T-helper 2 cell treated with Interferon-gamma antibody and Interleukin-4, amounts not matched to agents 5 μg/mL and 100 μg/mL, for 36 hours (primary cell): ENCODE results near the gene GZF1.

Experiments
- DNase-seq: peaks from one replicate; pipeline ENCODE4 v3.0.0; 2021; ENCODE audit warnings: low spot score
- H3K27ac Mint-ChIP-seq: one replicate; pipeline ENCODE4 v1.8.0; 2021; ENCODE audit warnings: mild to moderate bottlenecking, mixed read lengths
- H3K27me3 Mint-ChIP-seq: one replicate; pipeline ENCODE4 v1.8.0; 2021; ENCODE audit warnings: low read depth, mixed read lengths
- H3K36me3 Mint-ChIP-seq: one replicate; pipeline ENCODE4 v1.8.0; 2021; ENCODE audit warnings: low read depth, mixed read lengths
- H3K4me1 Mint-ChIP-seq: one replicate; pipeline ENCODE4 v1.8.0; 2021; ENCODE audit warnings: low read depth, mixed read lengths
- H3K4me3 Mint-ChIP-seq: one replicate; pipeline ENCODE4 v1.8.0; 2022; ENCODE audit warnings: mild to moderate bottlenecking, moderate library complexity, mixed read lengths
- H3K9me3 Mint-ChIP-seq: one replicate; pipeline ENCODE4 v1.8.0; 2021; ENCODE audit warnings: mixed read lengths

GZF1 gene

DNA sequence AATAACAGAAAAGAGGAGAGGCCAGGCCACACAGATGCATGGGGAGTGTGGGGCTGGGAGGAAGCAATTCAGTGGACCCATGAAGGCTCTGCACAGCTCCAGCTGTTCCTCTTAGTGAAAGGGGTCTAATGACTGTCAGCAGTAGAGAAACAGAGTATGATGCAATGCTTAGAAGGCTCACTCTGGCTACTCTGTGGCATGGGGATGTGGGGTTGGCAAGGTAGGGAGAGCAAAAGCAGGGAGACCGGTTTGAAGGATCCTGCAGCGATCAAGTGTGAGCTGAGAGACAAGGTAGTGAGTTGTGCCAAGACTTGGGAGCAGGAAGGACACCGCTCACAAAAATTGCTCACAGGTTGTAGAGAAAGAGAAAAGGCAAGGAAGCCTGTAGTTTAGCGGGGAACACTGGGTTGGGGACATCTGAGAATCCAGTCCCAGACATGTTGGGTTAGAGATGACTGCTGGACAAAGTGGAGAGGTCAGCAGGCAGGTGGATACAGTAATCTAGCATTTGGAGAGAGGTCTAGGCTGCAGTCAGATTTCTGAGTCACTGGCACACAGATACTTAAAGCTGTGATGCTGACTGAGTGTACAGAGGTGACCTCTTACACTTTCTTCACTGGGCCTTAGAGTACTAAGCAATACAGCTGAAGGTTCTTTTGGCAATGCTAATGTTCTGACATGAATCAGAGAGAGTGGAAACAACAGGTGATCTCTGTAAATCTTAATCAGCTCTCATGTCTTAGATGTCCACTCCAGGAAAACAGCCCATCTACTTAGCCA lies 32.2 kb downstream of the GZF1 start:
- Mint-ChIP-seq H3K9me3 (no peaks in the 10 kb centered on the region), H3K4me3 (no peak overlapping the region), H3K27me3 (no peaks in the 10 kb centered on the region), H3K27ac (peak overlapping the region; percentile 52), H3K4me1 (peaks cover 15% of the 10 kb centered on the region), H3K36me3 (peaks cover 41% of the 10 kb centered on the region)
- no peak for DNase-seq

DNA sequence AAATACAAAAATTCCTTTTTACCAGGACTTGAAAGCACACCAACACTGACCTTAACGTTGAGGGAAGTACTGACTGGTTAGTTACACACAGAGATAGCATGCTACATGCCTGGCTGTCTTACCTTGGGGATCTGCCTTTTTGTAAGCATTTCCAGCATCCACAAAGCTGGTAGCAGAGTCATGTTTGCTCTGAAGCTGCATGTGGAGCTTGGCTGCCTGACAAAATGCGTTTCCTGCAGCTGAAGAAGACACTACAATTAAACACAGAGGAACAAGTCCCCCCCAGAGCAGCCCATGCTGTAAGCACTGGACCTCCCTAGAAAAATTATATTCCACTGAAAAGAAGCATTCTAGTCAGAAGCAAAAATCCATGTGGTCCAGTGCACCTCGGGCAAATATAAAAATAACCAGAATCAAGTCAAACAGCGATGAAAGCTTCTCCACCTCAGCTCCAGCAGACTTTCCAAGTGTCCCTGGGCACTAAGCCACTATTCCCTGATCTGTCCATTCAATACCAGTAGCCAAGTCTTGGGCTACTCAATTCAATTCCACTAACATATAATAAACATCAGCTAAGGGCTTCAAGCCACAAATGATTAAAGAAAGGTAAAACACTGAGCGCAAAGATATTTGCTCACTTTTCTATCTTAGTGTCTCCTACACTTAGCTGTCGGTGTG lies 35.1 kb downstream of the GZF1 start:
- H3K4me3 Mint-ChIP-seq = no peak overlapping the region
- DNase-seq = no peak
- no peaks in the 10 kb centered on the region for H3K27me3 Mint-ChIP-seq
- H3K36me3 Mint-ChIP-seq = peaks cover 51% of the 10 kb centered on the region
- H3K9me3 Mint-ChIP-seq = no peaks in the 10 kb centered on the region
- no peak overlapping the region for H3K27ac Mint-ChIP-seq
- peaks cover 32% of the 10 kb centered on the region for H3K4me1 Mint-ChIP-seq

DNA sequence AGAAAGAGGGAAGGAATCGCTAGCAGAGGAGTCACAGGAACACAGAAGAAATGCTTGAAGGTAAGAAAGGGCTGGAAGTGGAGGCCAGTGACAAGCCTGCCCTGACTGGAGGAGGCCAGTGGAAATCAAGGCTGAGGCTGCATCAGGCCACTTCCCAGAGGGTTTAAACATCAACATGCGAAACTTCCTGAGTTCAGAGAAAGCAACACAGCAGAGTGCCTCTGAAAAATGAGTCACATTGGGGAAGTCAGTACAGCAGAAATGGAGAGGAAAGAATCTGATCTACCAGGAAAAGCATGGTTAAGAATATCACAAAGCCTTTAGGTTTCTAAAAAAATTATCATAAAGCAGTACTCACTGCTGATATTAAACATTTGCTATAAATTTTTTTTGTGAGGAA lies 36.0 kb downstream of the GZF1 start:
- H3K4me1 Mint-ChIP-seq = peaks cover 32% of the 10 kb centered on the region
- peak; percentile 19 for DNase-seq
- H3K27ac Mint-ChIP-seq = peak overlapping the region; percentile 73
- H3K9me3 Mint-ChIP-seq = no peaks in the 10 kb centered on the region
- no peaks in the 10 kb centered on the region for H3K27me3 Mint-ChIP-seq
- H3K4me3 Mint-ChIP-seq = peak overlapping the region; percentile 68
- H3K36me3 Mint-ChIP-seq = peaks cover 49% of the 10 kb centered on the region

DNA sequence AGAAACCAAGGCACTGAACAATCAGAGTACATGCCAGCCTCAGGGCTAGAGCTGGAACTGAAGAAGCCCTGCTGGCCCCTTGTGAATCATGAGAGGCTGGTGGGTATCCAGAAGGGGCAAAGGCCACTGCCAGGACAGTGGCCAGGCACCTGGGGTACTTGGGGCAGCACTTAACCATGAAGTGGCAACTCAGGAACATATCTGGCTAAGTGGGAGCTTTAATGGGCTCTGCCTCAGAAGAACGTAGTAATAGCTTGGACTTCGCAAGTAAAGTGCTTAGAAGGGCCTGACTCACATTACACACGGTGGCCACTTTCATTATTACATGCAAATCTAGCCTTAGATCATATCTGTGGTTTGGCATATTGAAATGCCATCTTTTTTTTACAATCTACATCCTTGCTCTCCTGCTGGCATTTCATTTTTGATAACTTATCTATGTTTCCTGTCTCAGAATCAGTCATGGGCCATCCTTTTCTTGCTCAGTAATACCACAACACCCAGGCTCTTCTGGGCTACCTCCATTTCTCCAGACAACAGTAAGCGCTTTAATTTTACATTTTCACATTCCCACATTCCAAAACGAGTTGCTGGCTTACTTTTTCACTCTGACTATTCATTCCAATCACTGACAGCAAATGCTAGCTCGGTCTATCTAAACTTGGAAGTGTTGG lies 37.7 kb downstream of the GZF1 start:
- H3K4me1 Mint-ChIP-seq = peaks cover 35% of the 10 kb centered on the region

DNA sequence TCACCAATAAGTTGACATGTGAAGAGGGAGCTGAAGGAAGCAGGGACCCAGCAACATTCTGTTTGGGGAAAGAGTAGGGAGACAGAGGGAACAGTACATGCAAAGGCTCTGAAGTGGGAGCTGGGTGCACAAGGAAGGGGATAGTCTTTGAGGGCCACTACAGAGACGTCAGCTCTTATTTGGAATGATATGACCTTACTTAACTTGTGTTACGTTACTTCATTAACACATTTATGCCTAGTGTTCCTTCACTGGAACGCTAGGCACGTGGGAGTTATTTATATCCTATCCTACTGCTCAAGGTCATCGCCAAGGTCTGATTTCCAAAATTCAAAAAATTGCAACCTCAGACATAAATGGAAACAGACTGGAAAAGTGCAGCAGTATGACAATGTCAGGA lies 39.1 kb downstream of the GZF1 start:
- Mint-ChIP-seq H3K27me3 (no peaks in the 10 kb centered on the region), H3K27ac (no peak overlapping the region)

More for the DNA sequence above, 37.7 kb downstream of the GZF1 start:
- peaks cover 36% of the 10 kb centered on the region for H3K36me3 Mint-ChIP-seq
- H3K27ac Mint-ChIP-seq = peak overlapping the region; percentile 52
- H3K9me3 Mint-ChIP-seq = no peaks in the 10 kb centered on the region
- DNase-seq = peak; percentile 57
- peak overlapping the region; percentile 60 for H3K4me3 Mint-ChIP-seq
- no peaks in the 10 kb centered on the region for H3K27me3 Mint-ChIP-seq

DNA sequence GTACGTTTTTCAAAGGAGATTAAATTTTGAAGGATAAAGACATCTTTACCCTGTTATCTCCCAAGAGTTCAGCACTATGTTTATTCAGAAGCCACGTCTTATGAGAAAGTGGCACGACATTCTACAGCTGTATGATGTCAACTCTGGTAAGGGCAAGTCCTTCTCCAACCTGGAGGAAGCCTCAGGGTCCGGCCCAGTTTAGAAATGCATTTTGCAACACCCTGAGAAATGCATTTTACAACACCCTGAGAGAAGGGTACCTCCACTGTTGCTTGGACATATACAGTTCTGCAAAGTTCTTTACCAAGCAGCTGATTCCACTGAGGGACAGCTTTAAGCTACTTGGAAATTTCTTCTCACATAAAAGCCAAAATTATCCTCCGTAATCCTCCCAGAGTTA lies 41.8 kb downstream of the GZF1 start:
- H3K4me3 Mint-ChIP-seq = no peak overlapping the region
- no peak for DNase-seq
- peaks cover 21% of the 10 kb centered on the region for H3K36me3 Mint-ChIP-seq
- H3K27me3 Mint-ChIP-seq = no peaks in the 10 kb centered on the region
- H3K9me3 Mint-ChIP-seq = no peaks in the 10 kb centered on the region
- peaks cover 38% of the 10 kb centered on the region for H3K4me1 Mint-ChIP-seq
- no peak overlapping the region for H3K27ac Mint-ChIP-seq

More for the DNA sequence above, 39.1 kb downstream of the GZF1 start:
- Mint-ChIP-seq H3K9me3 (no peaks in the 10 kb centered on the region), H3K36me3 (peaks cover 31% of the 10 kb centered on the region), H3K4me3 (no peak overlapping the region), H3K4me1 (peaks cover 35% of the 10 kb centered on the region)
- DNase-seq = no peak

DNA sequence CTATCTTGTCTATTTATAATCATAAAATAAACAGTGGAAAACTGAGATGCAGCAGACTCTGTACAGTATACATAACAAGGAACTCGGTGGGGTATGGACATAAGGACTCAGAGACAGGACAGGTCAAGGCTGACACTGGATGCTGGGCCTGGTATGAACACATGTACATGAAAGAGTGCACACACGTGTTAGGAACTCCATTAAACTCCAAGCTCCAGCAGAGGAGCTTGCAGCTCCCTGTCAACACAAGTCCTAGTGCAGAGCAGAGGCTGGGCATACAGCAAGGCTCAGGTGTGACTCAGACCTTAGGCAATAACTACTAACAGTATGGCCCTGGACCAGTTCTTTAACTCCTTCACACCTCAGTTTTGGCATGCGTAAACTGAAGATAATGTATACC lies 42.2 kb downstream of the GZF1 start:
- H3K27me3 Mint-ChIP-seq = no peaks in the 10 kb centered on the region
- no peak overlapping the region for H3K27ac Mint-ChIP-seq
- DNase-seq = no peak
- peaks cover 34% of the 10 kb centered on the region for H3K4me1 Mint-ChIP-seq
- peaks cover 20% of the 10 kb centered on the region for H3K36me3 Mint-ChIP-seq
- H3K9me3 Mint-ChIP-seq = no peaks in the 10 kb centered on the region
- no peak overlapping the region for H3K4me3 Mint-ChIP-seq

DNA sequence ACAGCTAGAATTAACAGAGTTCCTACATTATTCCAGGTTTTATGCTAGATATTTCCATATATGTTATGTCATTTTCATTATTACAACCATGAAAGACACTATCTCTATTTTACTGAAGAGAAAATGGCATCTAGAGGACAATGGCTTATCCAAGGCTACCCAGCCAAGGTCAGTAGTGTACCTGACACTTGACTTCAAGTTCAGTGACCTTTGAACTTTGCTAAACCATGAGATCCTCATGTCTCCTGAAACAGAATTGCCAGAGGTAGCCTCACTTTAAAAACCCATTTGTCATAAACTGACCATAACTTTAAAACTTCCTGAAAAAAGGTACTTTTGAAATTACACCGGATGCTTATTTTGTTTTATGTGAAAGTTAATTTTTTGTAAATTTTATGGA lies 44.9 kb downstream of the GZF1 start:
- Mint-ChIP-seq H3K4me1 (peaks cover 21% of the 10 kb centered on the region), H3K9me3 (no peaks in the 10 kb centered on the region), H3K27me3 (no peaks in the 10 kb centered on the region), H3K27ac (no peak overlapping the region), H3K4me3 (no peak overlapping the region), H3K36me3 (peaks cover 9% of the 10 kb centered on the region)
- no peak for DNase-seq

DNA sequence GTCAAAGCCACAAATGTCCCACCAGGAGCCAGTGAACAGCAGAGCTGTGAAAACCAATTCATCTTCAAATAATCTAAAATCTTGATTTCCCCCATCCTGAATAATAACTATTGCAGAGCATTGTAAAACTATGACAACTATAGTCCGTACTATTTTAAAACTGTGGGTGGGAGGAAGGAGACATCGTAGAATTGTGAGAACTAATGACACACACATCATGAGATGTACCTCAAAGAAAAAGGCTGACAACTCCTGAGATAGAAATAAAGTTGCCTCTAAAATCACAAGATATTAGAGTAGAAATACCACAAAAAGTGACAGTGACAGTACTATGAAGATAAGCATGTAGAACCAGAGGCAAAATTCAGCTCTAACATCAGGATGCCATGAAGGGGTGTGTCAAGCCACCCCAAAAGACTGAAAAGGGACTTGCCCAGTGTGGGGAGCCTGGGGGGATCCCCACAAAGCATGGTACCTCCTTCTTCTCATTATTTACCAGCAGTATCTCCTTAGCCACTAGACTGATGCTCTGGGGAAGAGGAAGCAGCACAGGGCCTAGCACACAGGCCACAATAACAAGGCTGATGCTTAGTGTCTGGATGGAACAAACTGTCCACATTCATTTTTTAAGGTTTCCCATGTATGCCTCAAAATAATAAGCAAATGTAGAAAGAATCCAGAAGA lies 45.9 kb downstream of the GZF1 start:
- H3K27me3 Mint-ChIP-seq = no peaks in the 10 kb centered on the region
- no peaks in the 10 kb centered on the region for H3K9me3 Mint-ChIP-seq
- peak; percentile 51 for DNase-seq
- H3K27ac Mint-ChIP-seq = peak overlapping the region; percentile 27
- peaks cover 6% of the 10 kb centered on the region for H3K36me3 Mint-ChIP-seq
- peaks cover 21% of the 10 kb centered on the region for H3K4me1 Mint-ChIP-seq
- peak overlapping the region; percentile 33 for H3K4me3 Mint-ChIP-seq

DNA sequence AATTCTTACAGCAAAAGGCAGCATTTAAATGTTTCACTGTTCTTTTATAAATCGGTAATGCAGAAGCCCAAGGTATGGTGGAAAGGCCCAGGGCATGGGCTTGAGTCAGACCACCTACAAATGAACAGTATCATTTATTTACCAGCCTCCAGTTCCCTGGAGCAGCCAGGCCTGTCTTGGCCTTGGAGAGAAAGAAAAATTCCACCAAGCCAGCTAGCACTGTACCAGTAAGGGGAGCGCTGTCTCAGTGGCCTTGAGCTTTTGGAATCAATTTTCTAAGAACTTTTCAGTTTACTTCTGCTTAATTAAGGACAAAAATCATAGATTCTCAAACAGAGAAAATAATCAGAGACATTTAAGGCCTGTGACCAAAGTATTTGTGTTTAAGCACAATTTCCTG lies 47.0 kb downstream of the GZF1 start:
- no peaks in the 10 kb centered on the region for H3K9me3 Mint-ChIP-seq
- H3K4me1 Mint-ChIP-seq = peaks cover 23% of the 10 kb centered on the region
- DNase-seq = no peak
- H3K36me3 Mint-ChIP-seq = peaks cover 6% of the 10 kb centered on the region
- H3K27ac Mint-ChIP-seq = no peak overlapping the region
- H3K27me3 Mint-ChIP-seq = no peaks in the 10 kb centered on the region
- H3K4me3 Mint-ChIP-seq = no peak overlapping the region

DNA sequence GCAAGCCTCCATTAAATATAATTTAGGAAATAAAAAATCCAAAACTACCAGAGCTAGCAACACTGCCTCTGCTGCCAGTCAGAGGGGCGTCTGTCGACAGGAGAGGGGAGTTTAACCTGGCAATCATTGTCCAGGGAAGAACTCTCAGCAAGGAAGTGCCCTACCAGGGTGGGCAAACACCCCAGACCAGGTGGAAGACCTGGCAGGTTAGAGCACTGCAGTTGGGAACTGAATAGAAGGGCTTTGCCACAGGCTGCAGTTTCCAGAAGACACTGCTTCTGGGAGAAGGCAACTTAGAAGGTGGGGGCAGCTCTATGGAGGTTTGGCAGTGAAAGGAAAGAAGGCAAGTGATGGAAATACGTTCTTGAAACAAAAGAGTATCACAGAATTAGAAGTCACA lies 47.8 kb downstream of the GZF1 start:
- peaks cover 6% of the 10 kb centered on the region for H3K36me3 Mint-ChIP-seq
- no peaks in the 10 kb centered on the region for H3K9me3 Mint-ChIP-seq
- H3K4me3 Mint-ChIP-seq = no peak overlapping the region
- H3K4me1 Mint-ChIP-seq = peaks cover 21% of the 10 kb centered on the region
- DNase-seq = no peak
- no peak overlapping the region for H3K27ac Mint-ChIP-seq
- H3K27me3 Mint-ChIP-seq = no peaks in the 10 kb centered on the region

DNA sequence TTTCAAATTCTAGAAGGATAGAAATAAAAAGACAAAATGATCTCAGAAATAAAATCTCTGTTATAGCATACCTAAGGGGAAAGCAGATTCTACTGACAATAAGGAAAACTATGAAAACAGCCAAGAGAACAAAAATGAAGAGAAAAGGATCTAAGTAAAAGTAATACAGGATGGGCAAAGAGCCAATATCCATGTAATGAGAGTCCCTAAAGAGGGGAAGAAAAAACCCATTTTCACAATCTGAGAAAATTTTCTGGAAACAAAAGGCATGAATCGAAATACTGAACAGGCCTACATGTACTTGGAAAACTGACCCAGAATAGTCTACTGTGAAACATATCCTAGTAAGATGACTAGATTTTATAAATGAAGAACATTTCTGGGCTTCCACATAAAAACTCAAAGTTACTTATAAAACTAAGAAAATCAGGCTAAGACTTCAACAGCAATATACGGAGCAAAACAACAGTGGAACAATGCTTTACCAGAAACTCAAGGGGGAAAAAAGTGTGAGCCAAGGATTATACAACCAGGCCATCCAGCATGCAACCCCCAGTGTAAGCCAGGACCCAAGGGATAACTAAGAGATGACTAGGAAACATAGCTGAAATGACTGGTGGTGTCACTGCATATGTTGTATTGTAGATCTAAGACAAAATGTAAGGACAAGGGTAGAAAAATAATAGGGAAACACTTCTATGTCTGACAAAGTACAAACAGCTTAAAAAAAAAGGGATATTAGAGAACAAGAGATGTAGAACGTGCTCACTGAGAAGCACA lies 49.1 kb downstream of the GZF1 start:
- Mint-ChIP-seq H3K4me1 (peaks cover 24% of the 10 kb centered on the region), H3K9me3 (no peaks in the 10 kb centered on the region), H3K36me3 (peaks cover 9% of the 10 kb centered on the region), H3K4me3 (no peak overlapping the region), H3K27ac (no peak overlapping the region), H3K27me3 (no peaks in the 10 kb centered on the region)
- no peak for DNase-seq

DNA sequence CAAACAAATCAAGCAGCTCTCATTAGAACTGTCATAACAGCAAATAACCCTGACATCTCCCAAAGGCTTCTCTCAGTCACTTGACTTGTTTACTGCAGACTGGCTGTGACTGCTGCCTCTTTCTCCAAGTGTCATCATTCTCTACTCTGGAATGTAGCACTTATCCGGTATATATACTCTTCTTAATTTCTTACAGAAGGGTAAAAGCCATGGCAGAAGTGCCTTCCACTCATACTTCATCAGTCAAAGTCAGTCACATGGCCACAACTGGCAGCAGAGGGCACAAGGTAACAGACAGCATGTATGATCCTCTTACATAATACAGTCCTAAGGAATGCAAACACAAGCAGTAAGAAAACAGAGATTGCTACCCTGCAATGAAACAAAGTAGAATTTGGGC lies 50.0 kb downstream of the GZF1 start:
- H3K27ac Mint-ChIP-seq = no peak overlapping the region
- H3K4me1 Mint-ChIP-seq = peaks cover 24% of the 10 kb centered on the region
- no peaks in the 10 kb centered on the region for H3K9me3 Mint-ChIP-seq
- no peaks in the 10 kb centered on the region for H3K27me3 Mint-ChIP-seq
- no peak overlapping the region for H3K4me3 Mint-ChIP-seq
- no peak for DNase-seq
- peaks cover 9% of the 10 kb centered on the region for H3K36me3 Mint-ChIP-seq
